ENCODE results near the gene PRSS12.
"Not testable (repeated sequence)": the region's sequence is repeated elsewhere in the genome, so short reads cannot be mapped to it uniquely, and the experiment has no call there.

Gene PRSS12

GRCh38 chr4:118271788-118272187 is 81.0 kb downstream of the PRSS12 start:
- DNase-seq (ENCODE audit: low read depth), result no peak
- H3K4me3 ChIP-seq (ENCODE audit: low read length), result no peak overlapping the region
- no peak for TF ChIP-seq CTCF (IDR thresholded peaks at IDR 0.05; ENCODE audit: insufficient read depth, low read depth, low read length, missing control alignments)

DNA sequence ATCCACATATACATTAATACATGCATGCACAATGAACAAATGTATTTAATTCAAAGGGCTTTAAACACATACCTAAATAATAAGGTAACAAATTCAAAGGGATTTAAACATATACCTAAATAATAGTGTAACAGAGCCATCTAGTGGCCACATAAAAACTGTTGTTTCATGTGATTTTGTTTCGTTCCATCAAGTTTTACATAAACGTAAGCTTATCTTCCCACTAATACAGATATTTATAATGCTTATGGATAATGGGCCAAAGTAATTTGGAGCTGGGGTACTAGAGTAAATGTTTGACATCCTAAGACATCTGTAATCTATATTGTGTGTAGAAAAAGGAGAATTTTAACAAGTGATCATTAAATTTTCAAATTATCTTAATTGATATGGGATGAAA is 82.3 kb downstream of the PRSS12 start:
- no peak overlapping the region for H3K4me3 ChIP-seq (ENCODE audit: low read length)
- TF ChIP-seq CTCF (IDR thresholded peaks at IDR 0.05; ENCODE audit: insufficient read depth, low read depth, low read length, missing control alignments), result peak; percentile 39
- peak; percentile 68 for DNase-seq (ENCODE audit: low read depth)

- DNase-seq (ENCODE audit: low read depth), result no peak
- H3K4me3 ChIP-seq (ENCODE audit: low read length), result no peak overlapping the region
- TF ChIP-seq CTCF (IDR thresholded peaks at IDR 0.05; ENCODE audit: insufficient read depth, low read depth, low read length, missing control alignments), result no peak
Measured at GRCh38 chr4:118268780-118269179, 84.0 kb downstream of the PRSS12 start.

DNA sequence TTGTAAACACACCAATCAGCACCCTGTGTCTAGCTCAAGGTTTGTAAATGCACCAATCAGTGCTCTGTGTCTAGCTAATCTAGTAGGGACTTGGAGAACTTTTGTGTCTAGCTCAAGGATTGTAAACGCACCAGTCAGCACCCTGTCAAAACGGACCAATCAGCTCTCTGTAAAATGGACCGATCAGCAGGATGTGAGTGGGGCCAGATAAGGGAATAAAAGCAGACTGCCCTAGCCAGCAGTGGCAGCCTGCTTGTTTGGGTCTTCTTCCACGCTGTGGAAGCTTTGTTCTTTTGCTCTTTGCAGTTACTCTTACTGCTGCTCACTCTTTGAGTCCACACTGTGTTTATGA is 86.7 kb downstream of the PRSS12 start:
- not testable (repeated sequence) for DNase-seq (ENCODE audit: low read depth); H3K4me3 ChIP-seq (ENCODE audit: low read length)

DNA sequence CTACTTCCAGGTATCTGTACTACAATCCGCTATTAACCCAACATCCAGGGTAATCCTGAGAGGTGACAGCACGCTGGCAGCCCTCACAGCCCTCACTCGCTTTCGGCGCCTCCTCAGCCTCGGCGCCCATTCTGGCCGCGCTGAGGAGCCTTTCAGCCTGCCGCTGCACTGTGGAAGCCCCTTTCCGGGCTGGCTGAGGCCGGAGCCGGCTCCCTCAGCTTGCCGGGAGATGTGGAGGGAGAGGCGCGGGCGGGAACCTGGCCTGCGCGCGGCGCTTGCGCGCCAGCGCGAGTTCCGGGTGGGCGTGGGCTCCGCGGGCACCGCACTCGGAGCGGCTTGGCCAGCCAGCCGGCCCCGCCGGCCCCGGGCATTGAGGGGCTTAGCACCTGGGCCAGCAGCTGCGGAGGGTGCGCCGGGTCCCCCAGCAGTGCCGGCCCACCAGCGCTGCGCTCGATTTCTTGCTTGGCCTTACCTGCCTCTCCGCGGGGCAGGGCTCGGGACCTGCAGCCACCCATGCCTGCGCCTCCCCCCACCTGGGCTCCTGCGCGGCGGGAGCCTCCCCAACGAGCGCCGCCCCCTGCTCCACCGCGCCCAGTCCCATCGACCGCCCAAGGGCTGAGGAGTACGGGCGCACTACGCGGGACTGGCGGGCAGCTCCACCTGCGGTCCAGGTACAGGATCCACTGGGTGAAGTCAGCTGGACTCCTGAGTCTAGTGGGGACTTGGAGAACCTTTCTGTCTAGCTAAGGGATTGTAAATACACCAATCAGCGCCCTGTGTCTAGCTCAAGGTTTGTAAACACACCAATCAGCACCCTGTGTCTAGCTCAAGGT is 87.3 kb downstream of the PRSS12 start:
- peak; percentile 28 for DNase-seq (ENCODE audit: low read depth)
- no peak for TF ChIP-seq CTCF (IDR thresholded peaks at IDR 0.05; ENCODE audit: insufficient read depth, low read depth, low read length, missing control alignments)

DNA sequence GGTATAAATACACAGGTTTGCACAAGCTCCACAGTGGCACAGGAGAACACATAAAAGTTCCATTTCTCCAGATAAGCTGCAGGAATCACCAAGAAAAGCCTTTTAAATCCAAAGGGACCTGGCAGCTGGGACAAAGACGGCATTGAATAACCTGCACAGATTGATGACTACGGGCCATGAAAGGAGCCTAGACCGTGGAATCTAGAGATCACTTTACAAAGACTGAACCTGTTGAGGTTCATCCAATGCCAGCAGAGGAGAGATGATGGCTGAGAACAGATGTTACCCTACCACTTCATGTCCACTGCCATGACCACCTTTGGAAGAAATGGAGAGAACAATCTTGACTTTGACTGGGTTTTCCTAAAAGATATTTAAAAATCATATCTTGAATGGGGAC is 88.7 kb downstream of the PRSS12 start:
- DNase-seq (ENCODE audit: low read depth), result no peak
- H3K4me3 ChIP-seq (ENCODE audit: low read length), result no peak overlapping the region
- TF ChIP-seq CTCF (IDR thresholded peaks at IDR 0.05; ENCODE audit: insufficient read depth, low read depth, low read length, missing control alignments), result no peak

More for the DNA sequence above, 87.3 kb downstream of the PRSS12 start:
- peak overlapping the region; percentile 46 for H3K4me3 ChIP-seq (ENCODE audit: low read length)

GRCh38 chr4:118260309-118260708 is 92.5 kb downstream of the PRSS12 start:
- no peak overlapping the region for H3K4me3 ChIP-seq (ENCODE audit: low read length)
- peak; percentile 33 for DNase-seq (ENCODE audit: low read depth)
- TF ChIP-seq CTCF (IDR thresholded peaks at IDR 0.05; ENCODE audit: insufficient read depth, low read depth, low read length, missing control alignments), result no peak
